AG09319 (cell line): ENCODE data around the gene ASB6.
"Not testable (repeated sequence)": the region's sequence is repeated elsewhere in the genome, so short reads cannot be mapped to it uniquely, and the experiment has no call there.

Experiments used
- DNase-seq: peaks from one replicate; pipeline ENCODE4 v3.0.0-alpha.2; 2010; ENCODE audit warnings: low read depth; ENCODE audit errors: extremely low read depth
- TF ChIP-seq, protein P1 (sequence below): IDR thresholded peaks from 2 replicates; pipeline ENCODE4 v1.5.1; 2011; ENCODE audit warnings: low read depth, mild to moderate bottlenecking, inconsistent platforms, low read length, moderate library complexity

ASB6 gene

GRCh38 chr9:129637673-129638439 lies 4.1 kb downstream of the ASB6 start:
- TF ChIP-seq, protein P1, sequence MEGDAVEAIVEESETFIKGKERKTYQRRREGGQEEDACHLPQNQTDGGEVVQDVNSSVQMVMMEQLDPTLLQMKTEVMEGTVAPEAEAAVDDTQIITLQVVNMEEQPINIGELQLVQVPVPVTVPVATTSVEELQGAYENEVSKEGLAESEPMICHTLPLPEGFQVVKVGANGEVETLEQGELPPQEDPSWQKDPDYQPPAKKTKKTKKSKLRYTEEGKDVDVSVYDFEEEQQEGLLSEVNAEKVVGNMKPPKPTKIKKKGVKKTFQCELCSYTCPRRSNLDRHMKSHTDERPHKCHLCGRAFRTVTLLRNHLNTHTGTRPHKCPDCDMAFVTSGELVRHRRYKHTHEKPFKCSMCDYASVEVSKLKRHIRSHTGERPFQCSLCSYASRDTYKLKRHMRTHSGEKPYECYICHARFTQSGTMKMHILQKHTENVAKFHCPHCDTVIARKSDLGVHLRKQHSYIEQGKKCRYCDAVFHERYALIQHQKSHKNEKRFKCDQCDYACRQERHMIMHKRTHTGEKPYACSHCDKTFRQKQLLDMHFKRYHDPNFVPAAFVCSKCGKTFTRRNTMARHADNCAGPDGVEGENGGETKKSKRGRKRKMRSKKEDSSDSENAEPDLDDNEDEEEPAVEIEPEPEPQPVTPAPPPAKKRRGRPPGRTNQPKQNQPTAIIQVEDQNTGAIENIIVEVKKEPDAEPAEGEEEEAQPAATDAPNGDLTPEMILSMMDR: no peak

DNA sequence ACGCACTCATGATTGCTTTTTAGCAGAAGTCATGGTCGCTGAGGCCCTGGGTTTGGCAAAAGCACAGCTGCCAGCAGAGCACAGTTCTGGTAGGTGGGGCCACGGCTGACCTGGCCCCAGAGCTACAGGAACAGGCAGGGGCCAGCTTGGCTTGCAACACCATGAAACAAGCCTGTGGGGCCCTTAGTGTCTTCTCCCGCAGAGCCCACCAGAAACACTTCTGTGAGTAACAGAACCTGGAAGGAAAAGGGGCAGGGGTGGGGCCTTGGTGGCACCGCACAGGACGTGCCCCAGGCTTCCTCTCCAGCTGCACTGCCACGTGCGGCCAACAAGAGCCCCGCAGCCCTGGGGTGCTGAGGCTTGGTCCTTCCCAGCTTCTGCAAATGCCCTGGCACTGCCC lies 4.8 kb downstream of the ASB6 start:
- no peak for DNase-seq
- TF ChIP-seq, protein P1: no peak

More at GRCh38 chr9:129637673-129638439, 4.1 kb downstream of the ASB6 start:
- DNase-seq: no peak

DNA sequence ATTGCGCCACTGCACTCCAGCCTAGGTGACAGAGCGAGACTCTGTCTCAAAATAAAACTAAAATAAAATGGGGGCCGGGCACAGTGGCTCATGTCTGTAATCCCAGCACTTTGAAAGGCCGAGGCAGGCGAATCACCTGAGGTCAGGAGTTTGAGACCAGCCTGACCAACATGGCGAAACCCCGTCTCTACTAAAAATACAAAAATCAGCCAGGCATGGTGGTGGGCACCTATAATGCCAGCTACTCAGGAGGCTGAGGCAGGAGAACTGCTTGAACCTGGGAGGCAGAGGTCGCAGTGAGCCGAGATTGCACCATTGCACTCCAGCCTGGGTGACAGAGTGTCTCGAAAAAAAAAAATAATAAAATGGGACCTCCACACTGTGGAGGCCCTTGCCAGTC lies 5.6 kb downstream of the ASB6 start:
- DNase-seq: not testable (repeated sequence)

GRCh38 chr9:129635099-129636065 lies 6.6 kb downstream of the ASB6 start:
- no peak for DNase-seq
- TF ChIP-seq, protein P1: no peak

GRCh38 chr9:129633848-129634247 lies 8.1 kb downstream of the ASB6 start:
- no peak for DNase-seq
- TF ChIP-seq, protein P1: no peak

DNA sequence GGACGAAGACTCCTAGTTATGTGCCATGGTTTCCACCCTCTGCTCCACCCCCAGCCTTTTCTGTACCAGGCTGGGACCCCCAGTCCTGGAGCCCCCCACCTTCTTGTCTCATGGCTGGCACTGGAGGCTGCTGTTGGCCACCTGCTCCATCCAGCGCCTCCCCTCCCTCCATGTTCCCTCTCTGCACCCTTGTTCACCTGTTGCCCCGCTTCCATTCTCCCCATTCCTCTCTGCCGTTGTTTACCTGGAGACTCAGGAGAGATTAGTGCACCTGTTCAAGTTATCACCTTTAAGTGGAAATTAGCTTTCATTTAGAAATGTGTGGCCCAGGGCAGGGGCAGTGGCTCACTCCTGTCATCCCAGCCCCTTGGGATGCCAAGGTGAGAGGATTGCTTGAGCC lies 8.7 kb downstream of the ASB6 start:
- TF ChIP-seq, protein P1: no peak
- DNase-seq: no peak

GRCh38 chr9:129632460-129632859 lies 9.5 kb downstream of the ASB6 start:
- TF ChIP-seq, protein P1: no peak
- DNase-seq: no peak
